HL-60 (cell line): Measurements from ENCODE around the gene LUZP2.

Experiments
- DNase-seq, 2 experiments: peaks; one replicate each; pipeline ENCODE4 v3.0.0-alpha.2; 2010 to 2020; ENCODE audit warnings: low read depth in 1 of 2, low spot score in 1 of 2
- H3K27ac ChIP-seq: fragments of 250-450 bp; sonication (Bioruptor Pico); replicated peaks from 2 replicates; pipeline ENCODE4 v1.5.1; 2020; ENCODE audit warnings: mild to moderate bottlenecking, moderate library complexity
- H3K27me3 ChIP-seq: fragments of 250-450 bp; sonication (Bioruptor Pico); 2 replicates; pipeline ENCODE4 v1.5.1; 2021; ENCODE audit warnings: mild to moderate bottlenecking, moderate library complexity; ENCODE audit not compliant: insufficient read depth, poor library complexity, severe bottlenecking
- H3K4me3 ChIP-seq: replicated peaks from 2 replicates; pipeline ENCODE4 v1.5.1; 2011; ENCODE audit warnings: mild to moderate bottlenecking, control low read depth, low read length; ENCODE audit not compliant: insufficient read depth
- CTCF ChIP-seq: IDR thresholded peaks from one replicate; pipeline ENCODE4 v1.5.1; 2011; ENCODE audit warnings: low read length, control low read depth, inconsistent platforms; ENCODE audit not compliant: insufficient read depth
- GABPA ChIP-seq: IDR thresholded peaks from 2 replicates; pipeline ENCODE4 v1.6.1; 2012; ENCODE audit warnings: low read depth
- POLR2AphosphoS5 ChIP-seq: IDR thresholded peaks from 2 replicates; pipeline ENCODE4 v1.6.1; 2012; ENCODE audit warnings: low read depth
- SPI1 ChIP-seq: IDR thresholded peaks from 2 replicates; pipeline ENCODE4 v1.6.1; 2012; ENCODE audit warnings: low read depth, mild to moderate bottlenecking, borderline replicate concordance
- TF ChIP-seq, protein P1 (sequence below): IDR thresholded peaks from 2 replicates; pipeline ENCODE4 v1.6.1; 2012; ENCODE audit warnings: low read depth; ENCODE audit not compliant: insufficient replicate concordance

The LUZP2 gene

DNA sequence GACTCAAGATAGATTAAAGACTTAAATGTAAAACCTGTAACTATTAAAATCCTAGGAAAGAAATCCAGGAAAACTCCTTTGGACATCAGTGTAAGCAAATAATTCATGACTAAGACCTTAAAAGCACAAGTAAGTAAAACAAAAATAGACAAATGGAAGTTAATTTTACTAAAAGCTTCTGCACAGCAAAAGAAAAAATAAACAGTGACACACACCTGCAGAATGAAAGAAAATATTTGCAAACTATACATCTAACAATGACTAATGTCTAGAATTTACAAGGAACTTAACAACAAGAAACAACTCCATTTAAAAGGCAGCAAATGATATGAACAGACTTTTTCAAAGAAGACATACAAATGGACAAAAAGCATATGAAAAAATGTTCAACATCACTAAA is 359.1 kb downstream of the LUZP2 start:
- TF ChIP-seq SPI1 (no peak), GABPA (no peak), CTCF (no peak), POLR2AphosphoS5 (no peak)
- TF ChIP-seq, protein P1, sequence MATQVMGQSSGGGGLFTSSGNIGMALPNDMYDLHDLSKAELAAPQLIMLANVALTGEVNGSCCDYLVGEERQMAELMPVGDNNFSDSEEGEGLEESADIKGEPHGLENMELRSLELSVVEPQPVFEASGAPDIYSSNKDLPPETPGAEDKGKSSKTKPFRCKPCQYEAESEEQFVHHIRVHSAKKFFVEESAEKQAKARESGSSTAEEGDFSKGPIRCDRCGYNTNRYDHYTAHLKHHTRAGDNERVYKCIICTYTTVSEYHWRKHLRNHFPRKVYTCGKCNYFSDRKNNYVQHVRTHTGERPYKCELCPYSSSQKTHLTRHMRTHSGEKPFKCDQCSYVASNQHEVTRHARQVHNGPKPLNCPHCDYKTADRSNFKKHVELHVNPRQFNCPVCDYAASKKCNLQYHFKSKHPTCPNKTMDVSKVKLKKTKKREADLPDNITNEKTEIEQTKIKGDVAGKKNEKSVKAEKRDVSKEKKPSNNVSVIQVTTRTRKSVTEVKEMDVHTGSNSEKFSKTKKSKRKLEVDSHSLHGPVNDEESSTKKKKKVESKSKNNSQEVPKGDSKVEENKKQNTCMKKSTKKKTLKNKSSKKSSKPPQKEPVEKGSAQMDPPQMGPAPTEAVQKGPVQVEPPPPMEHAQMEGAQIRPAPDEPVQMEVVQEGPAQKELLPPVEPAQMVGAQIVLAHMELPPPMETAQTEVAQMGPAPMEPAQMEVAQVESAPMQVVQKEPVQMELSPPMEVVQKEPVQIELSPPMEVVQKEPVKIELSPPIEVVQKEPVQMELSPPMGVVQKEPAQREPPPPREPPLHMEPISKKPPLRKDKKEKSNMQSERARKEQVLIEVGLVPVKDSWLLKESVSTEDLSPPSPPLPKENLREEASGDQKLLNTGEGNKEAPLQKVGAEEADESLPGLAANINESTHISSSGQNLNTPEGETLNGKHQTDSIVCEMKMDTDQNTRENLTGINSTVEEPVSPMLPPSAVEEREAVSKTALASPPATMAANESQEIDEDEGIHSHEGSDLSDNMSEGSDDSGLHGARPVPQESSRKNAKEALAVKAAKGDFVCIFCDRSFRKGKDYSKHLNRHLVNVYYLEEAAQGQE, result no peak
- Histone ChIP-seq H3K4me3 (no peak overlapping the region), H3K27ac (no peak overlapping the region), H3K27me3 (no peaks in the 10 kb centered on the region)
- DNase-seq, result no peak

DNA sequence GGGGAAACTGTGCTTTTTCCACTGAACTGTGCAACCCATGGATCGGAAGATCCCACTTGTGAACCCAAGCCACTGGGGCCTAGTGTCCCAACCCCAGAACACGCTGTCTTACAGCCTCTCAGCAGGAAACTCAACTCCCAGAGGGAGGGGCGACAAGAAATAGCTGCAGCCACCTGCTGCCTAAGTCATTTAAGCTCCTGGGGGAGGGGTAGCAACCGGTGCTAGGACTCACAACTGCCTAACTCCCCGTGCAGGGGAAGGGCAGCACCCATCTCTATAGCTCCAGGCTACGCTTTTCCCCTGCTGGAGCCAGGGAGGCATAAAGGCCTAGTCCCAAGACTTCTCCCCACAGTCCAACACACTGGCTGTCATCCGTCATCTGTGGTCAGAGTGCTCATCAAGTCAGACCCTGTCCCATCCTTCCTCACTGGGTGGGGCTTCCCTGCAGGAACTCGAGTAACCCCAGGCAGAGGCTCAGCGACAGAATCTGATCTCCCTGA is 363.0 kb downstream of the LUZP2 start:
- no peak overlapping the region for H3K27ac ChIP-seq
- no peaks in the 10 kb centered on the region for H3K27me3 ChIP-seq
- no peak overlapping the region for H3K4me3 ChIP-seq
- DNase-seq, result no peak
- no peak for TF ChIP-seq POLR2AphosphoS5
- TF ChIP-seq, protein P1, result no peak
- no peak for TF ChIP-seq SPI1
- no peak for TF ChIP-seq GABPA
- TF ChIP-seq CTCF, result no peak

GRCh38 chr11:24861440-24861839 is 364.6 kb downstream of the LUZP2 start:
- Histone ChIP-seq H3K27me3 (no peaks in the 10 kb centered on the region), H3K27ac (no peak overlapping the region), H3K4me3 (no peak overlapping the region)
- TF ChIP-seq POLR2AphosphoS5, result no peak
- TF ChIP-seq SPI1, result no peak
- no peak for TF ChIP-seq CTCF
- TF ChIP-seq GABPA, result no peak
- TF ChIP-seq, protein P1, result no peak
- DNase-seq, result no peak
